ENCODE measurements around the gene FBXL14. TPM values are rescaled to one million over a fixed set of nuclear protein-coding genes. Genes with fewer than 3 reads are reported as not detected.

The FBXL14 gene
- total RNA-seq, 4 donors from 2014 or later, result 5.4 to 12.4 (median 7.6) TPM

- H3K27me3 ChIP-seq, result no peaks in the 10 kb centered on the region
- WGBS, result 49% methylated on average over 4 of the region's 4 CpGs
- peaks cover 32% of the 10 kb centered on the region for H3K4me1 ChIP-seq
- no peak overlapping the region for H3K27ac ChIP-seq
- H3K9me3 ChIP-seq, result no peaks in the 10 kb centered on the region
- peak overlapping the region; percentile 7 for H3K4me3 ChIP-seq
- H3K36me3 ChIP-seq, result no peaks in the 10 kb centered on the region
- DNase-seq (ENCODE audit: low spot score in 2 of 2), result no peak
- TF ChIP-seq EP300 (IDR thresholded peaks at IDR 0.05) (no peak), POLR2AphosphoS5 (IDR thresholded peaks at IDR 0.05) (no peak), CTCF (IDR thresholded peaks at IDR 0.05) (no peak), POLR2A (IDR thresholded peaks at IDR 0.05) (no peak)
These were observed 24.8 kb upstream of the FBXL14 start for GRCh38 chr12:1619159-1619558.

GRCh38 chr12:1618489-1618888 lies 24.1 kb upstream of the FBXL14 start:
- Histone ChIP-seq H3K4me3 (no peak overlapping the region), H3K27me3 (no peaks in the 10 kb centered on the region), H3K9me3 (no peaks in the 10 kb centered on the region), H3K27ac (no peak overlapping the region), H3K4me1 (peaks cover 32% of the 10 kb centered on the region), H3K36me3 (no peaks in the 10 kb centered on the region)
- no peak for DNase-seq (ENCODE audit: low spot score in 2 of 2)
- TF ChIP-seq EP300 (IDR thresholded peaks at IDR 0.05), result no peak

GRCh38 chr12:1616233-1617066 lies 22.1 kb upstream of the FBXL14 start:
- Histone ChIP-seq H3K27ac (peak overlapping the region; percentile 26), H3K9me3 (no peaks in the 10 kb centered on the region), H3K4me3 (peak overlapping the region; percentile 6), H3K4me1 (peaks cover 32% of the 10 kb centered on the region), H3K27me3 (no peaks in the 10 kb centered on the region), H3K36me3 (no peaks in the 10 kb centered on the region)
- WGBS, result 50% methylated on average over 16 of the region's 16 CpGs
- DNase-seq (ENCODE audit: low spot score in 2 of 2), result peak in 1 of 2 donors; percentile 60
- TF ChIP-seq CTCF (IDR thresholded peaks at IDR 0.05) (no peak), EP300 (IDR thresholded peaks at IDR 0.05) (no peak), POLR2AphosphoS5 (IDR thresholded peaks at IDR 0.05) (no peak), POLR2A (IDR thresholded peaks at IDR 0.05) (no peak)

GRCh38 chr12:1614360-1614759 lies 20.0 kb upstream of the FBXL14 start:
- peak in 1 of 2 donors; percentile 72 for DNase-seq (ENCODE audit: low spot score in 2 of 2)
- Histone ChIP-seq H3K4me3 (no peak overlapping the region), H3K27ac (no peak overlapping the region), H3K36me3 (no peaks in the 10 kb centered on the region), H3K9me3 (no peaks in the 10 kb centered on the region), H3K27me3 (no peaks in the 10 kb centered on the region), H3K4me1 (peaks cover 28% of the 10 kb centered on the region)
- no peak for TF ChIP-seq POLR2A (IDR thresholded peaks at IDR 0.05)
- no peak for TF ChIP-seq EP300 (IDR thresholded peaks at IDR 0.05)
- TF ChIP-seq POLR2AphosphoS5 (IDR thresholded peaks at IDR 0.05), result no peak
- no peak for TF ChIP-seq CTCF (IDR thresholded peaks at IDR 0.05)
- WGBS, result 97% methylated on average over 6 of the region's 6 CpGs

GRCh38 chr12:1613860-1614259 lies 19.5 kb upstream of the FBXL14 start:
- DNase-seq (ENCODE audit: low spot score in 2 of 2), result peak in 1 of 2 donors; percentile 31
- Histone ChIP-seq H3K9me3 (no peaks in the 10 kb centered on the region), H3K4me3 (no peak overlapping the region), H3K27me3 (no peaks in the 10 kb centered on the region), H3K27ac (no peak overlapping the region), H3K36me3 (no peaks in the 10 kb centered on the region), H3K4me1 (peaks cover 27% of the 10 kb centered on the region)
- WGBS, result 98% methylated on average over 4 of the region's 4 CpGs
- TF ChIP-seq CTCF (IDR thresholded peaks at IDR 0.05) (no peak), POLR2A (IDR thresholded peaks at IDR 0.05) (no peak), EP300 (IDR thresholded peaks at IDR 0.05) (no peak), POLR2AphosphoS5 (IDR thresholded peaks at IDR 0.05) (no peak)

Data from suprapubic skin (tissue), 4 donors.